HG02798 (cell line): ENCODE data around the gene RENBP.

Experiments
- ATAC-seq: cut with Tn5 transposase; IDR thresholded peaks from one replicate; pipeline ENCODE4 v1.9.1; 2021; ENCODE audit warnings: mild to moderate bottlenecking; ENCODE audit not compliant: unreplicated experiment, poor library complexity

RENBP gene

DNA sequence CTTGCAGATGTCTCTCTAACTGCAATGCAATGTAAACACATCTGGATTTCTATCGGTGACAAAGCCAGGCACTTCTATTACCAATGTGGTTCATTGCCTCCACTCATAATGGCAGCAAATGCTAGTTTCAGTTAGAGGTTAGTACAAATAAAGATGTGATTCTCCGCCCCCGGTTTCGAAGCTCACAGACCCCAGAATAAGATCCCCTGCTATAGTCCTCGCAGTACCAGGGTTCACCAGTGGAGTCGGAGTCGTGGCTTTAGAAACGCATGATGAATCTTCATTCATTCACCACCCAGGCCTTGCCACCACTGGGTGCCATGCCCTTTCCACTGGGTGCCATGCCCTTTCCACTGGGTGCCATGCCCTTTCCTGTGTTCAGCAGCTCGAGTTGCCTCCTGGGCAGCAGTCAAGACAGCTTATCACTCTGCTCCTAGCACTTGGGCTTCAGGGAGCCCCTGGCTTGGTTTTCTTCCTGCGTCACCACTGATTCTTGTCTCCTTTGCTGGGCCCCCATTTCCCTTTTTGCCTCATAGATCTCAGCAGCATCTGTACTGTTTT is 6.1 kb downstream of the RENBP start:
- ATAC-seq: no peak

DNA sequence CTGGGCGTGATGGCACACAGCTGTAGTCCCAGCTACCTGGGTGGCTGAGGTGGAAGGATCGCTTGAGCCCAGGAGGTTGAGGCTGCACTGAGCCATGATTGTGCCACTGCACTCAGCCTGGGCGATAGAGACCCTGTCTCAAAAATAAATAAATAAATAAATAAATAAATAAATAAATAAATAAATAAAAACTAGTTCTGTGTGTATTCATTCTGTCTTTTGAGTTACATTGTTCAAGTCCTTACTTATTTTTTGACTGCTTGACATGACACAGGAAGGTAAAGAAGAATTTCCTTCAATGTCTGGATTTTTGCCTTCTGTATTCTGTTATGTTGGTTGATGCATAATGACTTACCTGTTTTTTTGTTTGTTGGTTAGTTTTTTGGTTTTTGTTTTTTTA is 7.4 kb downstream of the RENBP start:
- ATAC-seq: no peak

DNA sequence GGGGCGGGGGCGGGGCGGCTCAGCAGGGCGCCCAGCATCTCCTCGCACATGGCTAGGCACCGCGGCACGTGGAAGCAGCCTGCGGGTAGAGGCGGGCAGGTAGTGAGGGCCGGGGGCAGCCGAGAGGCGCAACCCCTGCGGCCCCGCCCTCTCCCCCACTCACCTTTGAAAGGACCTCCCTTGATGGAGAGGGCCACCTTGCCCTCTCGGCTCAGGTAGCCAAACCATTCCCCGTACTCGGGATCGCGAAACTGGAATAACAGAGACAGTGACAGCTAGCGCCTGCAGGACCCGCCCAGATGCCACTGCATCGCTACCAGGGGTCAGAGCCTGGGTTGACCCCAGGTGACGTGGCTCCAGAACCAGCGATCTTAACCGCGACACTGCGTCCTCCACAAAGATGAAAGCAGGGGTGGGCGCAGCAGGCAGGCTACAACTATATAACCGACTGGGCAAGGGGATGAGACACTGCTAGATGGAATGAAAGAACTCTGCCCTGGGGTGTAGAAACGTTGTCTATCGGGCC is 9.1 kb downstream of the RENBP start:
- peak; percentile 22 for ATAC-seq

DNA sequence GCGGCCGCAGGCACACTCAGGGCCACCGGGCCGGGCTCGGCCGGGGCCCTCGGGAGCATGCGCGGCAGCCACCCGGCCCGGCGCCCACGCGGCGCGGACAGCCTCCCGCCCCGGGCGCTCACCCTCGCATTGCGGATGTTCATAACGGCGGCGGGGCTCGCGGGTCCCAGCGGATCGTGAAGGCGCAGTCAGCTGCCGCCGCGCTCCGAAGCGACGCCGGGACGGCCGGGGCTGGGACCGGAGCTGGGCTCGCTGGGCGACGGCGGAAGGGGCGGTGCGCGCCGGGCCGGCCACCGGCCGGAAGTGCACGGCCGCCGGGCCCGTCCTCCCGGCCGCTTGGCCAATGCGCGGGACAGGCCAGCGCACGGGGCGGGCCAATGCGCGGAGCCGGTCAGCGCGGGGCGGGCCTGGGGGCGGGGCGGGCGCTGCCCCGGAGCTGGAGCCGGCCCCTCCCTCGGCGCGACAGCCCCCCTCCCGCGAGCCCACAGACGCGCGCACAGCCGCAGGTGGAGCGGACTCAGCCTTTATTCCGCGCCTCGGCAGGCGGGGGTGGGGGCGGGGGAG is 9.6 kb downstream of the RENBP start, which contains the start of gene NAA10:
Gene NAA10, minus strand, starts transcription at position 276 of the 564 bp plus-strand sequence. Its CDS starts 133 bp downstream, at position 143.
- ATAC-seq: peak; percentile 94

DNA sequence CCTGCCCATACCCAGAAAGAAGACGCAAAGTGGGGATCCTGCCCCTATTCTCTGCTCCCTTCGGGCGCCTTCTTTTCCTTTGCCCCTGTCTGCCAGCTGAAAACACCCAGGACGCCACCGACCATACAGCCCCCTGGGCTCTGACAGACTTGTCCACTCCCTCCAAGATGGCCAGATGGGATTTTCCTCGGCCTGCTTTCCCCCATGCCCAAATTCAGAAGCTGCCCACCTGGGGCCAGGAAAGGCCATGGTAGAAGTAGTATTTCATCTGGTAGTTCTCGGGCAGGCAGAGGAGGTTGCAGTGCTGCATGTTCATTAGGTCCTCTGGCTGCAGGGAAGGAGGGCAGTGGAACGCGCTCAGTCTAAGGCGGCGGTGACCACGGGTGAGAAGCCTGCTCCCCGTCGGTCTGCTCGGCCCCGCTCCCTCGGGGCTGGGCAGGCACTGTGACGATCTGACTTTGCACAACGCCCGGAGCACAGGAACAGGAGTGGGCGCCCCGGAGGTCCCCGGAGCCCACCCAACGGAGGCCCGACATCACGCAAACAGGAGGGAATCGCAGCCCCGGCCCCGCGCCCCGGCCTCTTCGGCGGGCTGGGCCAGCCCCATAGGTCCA is 10.2 kb downstream of the RENBP start:
- ATAC-seq: peak; percentile 6

DNA sequence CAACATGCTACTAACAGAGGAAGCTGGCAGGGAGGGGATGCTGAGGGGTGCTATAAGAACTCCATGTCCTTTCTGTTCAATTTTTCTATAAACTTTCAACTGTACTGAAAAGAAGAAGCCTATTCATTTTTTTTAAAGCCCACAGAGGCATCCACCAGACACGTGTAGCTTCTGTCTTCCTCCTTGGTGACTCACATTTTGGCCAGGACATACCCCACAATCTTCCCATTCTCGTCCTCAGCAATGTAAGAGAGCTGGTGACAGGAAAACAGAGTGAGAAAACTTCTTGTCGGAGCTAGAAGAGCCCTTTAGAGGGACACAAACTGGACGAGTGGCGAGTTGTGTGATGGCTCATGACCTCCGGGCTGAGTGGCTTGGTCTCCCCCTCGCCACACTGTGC is 10.7 kb downstream of the RENBP start:
- no peak for ATAC-seq

DNA sequence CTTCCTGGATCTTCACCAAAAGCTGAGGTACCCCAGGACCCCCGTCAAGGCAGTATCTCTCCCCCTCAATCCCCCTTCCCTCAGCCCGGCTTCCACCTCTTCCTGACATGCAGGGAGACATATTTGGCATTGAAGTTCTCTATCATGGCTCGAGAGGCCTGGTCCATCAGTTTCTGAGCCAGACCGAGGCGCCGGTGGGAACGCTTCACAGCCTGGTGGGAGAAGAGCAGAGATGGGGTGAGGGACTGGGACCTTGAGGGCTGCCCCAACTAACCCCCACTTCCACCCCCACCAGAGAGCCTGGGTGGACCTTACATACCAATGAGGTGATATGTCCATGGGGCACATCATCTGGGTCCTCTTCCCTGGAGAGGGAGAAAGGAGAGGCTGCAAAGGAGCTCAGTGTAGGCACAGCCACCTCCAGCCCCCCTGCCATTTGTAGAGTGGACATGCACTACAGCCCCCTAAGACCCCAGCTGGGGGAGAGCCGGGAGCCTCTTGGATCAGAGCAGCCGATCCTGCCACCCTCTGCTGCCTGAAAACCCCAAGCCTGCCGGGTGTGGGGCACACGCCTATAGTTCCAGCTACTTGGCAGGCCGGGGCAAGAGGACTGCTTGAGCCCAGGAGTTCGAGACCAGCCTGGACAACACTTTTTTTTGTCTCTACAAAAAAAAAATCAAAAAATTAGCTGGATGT is 12.1 kb downstream of the RENBP start:
- no peak for ATAC-seq

DNA sequence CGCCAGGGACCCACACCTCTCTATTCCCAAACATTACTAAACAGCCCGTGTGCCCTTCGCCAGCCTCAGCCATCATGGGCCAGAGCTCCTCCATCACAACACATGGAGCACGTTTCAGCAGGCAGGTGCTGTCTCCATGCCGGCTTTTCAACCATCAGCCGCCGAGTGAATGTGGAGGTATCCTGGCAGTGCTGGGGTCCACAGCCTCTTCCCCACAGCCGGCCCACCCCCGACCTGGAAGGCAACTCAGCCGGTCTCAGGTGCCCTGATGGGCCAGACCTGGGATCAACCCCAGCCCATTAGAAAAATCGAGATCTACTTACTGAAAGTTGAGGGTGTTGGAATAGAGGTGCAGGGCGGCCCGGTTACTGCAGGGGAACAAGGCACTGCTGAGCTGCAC is 12.7 kb downstream of the RENBP start:
- ATAC-seq: no peak

DNA sequence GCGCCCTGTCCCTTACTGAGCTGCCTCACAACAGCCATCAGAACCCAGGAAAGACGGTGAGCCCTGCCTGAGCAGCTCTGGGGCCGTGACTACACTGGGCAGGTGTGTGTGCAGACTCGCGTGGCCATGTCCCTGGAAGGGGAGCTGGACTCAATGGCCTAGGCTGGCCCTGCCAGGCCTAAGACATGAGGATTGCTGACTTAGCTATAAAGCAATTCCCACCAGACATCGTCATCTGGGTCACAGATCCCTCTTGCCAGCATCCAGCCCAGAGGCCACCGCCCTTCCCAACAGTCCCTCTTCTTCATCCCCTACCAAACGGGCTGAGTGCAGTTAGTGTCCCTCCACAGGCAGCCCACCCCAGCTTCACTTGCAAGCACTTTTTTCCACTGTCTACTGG is 13.3 kb downstream of the RENBP start:
- no peak for ATAC-seq

DNA sequence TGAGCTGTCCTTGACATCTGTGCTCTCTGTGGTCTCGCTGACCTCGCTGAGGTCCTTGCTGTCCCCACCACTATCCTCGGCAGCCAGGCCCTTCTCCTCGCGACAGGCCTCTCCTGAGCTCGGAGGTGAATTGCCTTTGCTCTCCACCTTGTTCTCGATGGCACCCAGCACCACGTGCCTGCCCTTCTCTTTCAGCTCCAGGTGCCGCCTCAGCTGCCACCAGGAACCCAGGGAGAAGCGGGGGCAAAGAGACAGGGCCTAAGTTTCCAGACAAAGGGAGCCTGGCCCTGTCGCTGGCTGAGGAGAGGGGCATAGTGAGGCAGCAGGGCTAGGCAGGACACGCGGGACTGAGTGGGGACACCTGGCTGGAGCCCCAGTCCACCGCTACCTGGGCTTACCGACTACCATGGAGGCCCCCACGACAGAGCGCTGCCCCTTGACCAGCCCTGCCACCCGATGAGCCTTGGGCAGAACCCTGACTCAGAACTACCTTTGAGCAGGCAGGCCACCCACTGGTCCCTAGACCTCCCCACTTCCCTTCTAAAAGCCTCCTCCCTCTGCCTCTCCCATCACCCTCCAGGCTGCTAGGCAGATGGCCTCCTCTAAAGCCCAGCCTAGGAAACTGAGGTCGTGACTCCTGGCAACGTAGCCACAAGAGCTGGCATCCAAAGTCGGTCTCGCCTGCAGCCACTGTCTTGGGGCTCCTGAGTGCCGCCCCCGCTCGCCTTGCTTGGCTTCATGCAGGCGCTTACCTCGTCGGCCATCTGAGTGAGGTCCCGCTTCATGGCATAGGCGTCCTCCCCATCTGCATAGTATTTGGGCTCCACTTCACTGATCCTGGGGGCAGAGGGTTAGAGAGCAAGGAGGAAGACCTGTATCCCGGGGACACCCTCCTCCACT is 14.2 kb downstream of the RENBP start:
- no peak for ATAC-seq

DNA sequence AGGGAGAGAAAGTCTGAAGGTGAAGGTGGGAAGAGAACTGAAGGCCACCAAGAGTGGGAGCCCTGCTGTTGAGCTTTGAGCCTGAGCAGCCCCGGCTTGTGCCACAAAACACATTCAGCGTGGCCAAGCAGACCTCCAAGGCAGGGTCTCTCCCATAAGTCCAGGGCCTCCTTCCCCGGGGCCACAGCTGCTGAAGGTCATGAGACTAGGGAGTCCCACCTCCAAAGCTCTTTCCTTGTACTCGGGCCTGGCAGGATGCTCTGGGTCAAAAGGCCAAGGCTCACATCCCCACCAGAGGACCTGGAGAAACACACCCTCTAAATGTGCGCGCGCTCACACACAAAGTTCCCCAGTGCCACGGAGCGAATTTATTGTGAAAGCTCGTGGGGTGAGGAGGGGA is 14.9 kb downstream of the RENBP start:
- no peak for ATAC-seq

DNA sequence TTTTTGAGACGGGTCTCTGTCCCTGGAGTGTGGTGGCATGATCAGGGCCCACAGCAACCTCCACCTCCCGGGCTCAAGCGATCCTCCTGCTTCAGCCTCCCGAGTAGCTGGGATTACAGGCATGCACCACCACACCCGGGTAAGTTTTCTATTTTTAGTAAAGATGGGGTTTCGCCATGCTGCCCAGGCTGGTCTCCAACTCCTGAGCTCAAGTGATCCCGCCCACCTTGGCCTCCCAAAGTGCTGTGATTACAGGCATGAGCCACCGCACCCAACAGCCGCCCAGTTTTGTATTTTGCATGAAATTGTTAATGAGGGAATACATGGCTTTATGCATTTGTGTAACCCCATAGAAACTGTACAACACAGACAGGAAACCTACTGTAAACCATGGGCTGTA is 15.6 kb downstream of the RENBP start:
- no peak for ATAC-seq

DNA sequence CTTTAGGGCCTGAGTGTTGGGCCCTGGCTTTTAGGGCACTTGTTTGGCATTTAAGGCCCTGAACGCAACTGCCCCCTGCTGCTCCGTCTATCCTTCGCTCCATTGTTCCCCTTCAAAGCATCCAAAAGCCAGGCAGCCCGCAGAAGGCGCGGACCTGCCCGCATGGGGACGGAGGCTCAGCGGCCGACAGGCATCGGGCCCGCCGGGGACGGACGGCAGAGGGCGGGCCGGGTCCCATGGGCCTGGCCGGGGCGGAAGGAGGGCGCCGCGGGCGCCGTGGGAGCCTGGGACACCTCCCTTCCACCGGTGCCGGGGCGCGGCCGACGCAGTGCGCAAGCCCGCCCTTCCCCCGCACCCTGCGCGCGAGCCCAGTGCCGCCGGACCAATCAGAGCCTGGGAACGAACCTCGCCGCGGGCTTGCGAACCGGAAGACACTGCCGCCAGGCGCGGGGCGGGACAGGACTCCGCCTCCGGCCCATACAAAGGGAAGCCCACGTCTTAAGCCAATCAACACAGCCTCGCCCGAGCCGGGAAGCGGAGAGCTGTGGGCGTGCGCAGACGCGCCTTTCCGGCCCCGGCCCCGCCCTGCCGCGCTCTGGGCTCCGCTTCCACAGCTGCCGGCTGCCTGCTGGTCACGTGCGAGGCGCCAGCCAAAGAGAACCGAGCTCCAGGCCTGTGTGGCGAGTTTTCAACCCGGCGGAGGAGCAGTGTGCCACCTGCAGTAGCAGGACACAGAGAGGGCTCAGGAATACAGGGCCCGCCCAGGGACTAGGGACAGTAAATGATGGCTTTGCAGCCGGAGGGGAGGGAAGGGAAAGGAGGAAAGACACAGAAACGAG is 16.3 kb downstream of the RENBP start:
- ATAC-seq: peak; percentile 79

DNA sequence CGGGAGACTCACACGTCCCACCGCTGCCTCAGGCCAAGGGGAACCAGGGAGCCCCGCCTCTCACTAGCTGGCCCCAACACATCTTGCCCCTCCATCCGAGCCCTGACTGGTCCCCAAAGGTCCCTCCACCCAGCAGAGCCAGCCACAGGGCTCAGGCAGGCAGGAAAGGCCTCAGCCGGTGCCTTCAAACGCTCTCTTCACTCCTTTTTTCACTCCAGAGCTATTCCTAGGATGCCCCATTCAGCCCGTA is 16.8 kb downstream of the RENBP start:
- ATAC-seq: no peak

DNA sequence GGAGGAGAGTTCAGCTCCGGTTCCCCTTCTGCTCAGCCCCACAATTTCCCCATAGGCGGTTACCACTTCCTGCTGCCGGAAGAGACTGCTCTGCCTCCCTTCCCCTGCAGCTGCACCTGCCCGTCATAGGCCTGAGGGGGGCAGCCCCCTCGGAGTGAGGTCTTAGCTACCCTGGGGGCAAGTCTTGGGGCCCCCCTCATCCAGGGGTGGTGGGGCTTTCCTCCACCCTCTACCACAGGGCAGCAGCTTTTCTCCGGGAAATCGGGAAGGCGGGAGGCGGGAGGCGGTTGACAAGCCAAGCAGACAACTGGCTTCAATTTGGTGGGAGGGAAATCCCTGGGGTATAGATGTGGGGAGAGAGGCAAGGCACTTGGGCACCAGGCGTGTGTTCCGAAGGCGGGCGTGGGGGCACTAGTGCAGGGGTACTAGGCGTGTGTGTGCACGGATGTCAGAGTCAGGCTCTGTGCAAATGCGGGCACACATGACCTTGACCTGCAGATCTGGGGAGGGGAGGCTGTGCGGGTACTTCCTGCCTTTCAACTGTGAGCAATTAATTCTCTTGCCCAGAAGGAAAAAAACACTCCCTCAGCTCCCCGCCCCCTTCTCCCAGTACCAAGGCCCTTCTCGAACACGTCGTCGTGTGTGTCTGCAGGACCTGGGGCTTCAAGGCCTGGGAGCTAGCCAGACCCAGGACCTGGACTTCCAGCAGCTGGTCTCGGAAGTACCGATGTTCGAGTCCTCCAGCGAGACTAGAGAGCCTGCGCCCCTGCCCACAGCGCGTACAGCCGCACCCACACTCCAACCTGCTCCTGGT is 17.4 kb downstream of the RENBP start:
- ATAC-seq: peak; percentile 31

DNA sequence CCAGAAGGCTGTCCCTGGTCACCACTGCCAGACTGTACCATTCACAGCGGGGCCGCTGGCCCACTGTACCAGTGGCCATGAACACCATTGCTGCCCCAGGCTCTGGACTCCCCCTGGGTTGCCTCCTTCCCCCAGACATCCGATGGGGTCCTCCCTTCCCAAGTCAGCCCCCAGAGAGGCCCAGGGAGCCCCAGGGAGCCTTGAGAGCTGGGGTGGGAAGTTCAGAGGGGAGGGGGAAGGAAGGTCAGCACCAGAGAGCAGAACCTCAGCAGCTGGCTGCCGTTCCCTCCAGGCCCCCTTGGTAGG is 17.9 kb downstream of the RENBP start:
- ATAC-seq: no peak

DNA sequence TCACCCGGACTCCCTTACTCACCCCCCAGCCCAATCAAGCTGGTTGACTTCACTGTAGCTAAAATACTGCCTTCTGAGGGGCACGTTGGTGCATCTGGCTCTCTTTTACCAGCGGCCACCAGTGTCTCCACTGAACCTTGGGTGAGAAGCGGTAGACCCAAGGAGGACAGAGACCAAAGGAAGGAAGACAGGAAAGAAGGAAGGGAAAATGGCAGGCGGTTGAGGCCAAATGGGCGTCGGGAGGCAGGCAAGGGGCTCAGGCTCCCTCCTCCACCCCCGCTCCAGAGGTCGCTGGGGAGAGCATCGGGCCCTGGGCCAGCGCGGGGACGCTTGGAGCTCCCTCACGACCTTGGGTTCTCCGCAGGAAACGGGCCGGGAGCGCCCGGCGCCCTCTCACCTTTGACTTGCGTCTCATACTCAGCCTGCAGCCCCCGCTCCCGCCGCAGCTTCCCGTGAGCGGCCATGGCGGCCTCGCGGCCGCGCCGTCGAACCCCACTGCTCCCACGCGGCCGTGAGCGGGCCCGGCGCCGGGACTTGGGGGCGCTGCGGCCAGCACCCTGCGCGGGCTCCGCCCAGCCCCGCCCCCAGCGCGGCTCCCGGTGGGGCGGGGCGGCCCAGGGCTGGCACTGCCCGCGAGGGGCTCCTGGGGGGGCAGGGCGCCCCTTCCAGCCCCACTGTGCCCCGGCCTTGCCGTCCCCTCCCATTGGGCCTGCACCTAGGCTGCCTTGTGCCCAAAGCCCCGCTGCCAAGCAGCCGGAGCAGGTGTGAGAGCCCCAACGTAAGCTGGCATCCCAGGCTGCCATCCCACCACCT is 18.5 kb downstream of the RENBP start, which contains the start of gene ARHGAP4:
Gene ARHGAP4, minus strand, starts transcription at position 526 of the 813 bp plus-strand sequence. Its CDS starts 62 bp downstream, at position 464.
- ATAC-seq: peak; percentile 15

DNA sequence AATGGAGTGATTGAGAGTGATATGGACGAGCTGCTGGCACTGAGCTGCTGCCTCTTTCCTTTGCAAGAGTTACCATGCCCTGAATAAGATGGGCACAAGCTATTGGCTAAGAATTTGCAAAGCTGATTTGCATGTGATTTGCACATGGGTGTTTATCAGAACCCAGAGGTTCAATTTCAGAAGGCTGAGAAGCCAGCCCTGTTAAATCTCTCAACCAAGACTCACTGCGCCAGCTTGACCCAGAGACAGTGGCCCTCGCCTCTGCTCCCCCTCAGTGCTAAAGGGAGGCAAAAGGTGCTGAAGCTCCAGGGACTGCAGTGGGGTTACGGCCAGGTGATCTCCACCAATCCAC is 19.1 kb downstream of the RENBP start:
- no peak for ATAC-seq
